HG02885 (cell line): ENCODE data around the gene CEP350.

Experiments
- ATAC-seq: cut with Tn5 transposase; IDR thresholded peaks from one replicate; pipeline ENCODE4 v1.9.1; 2021; ENCODE audit warnings: mild to moderate bottlenecking; ENCODE audit not compliant: unreplicated experiment, poor library complexity

CEP350 gene

GRCh38 chr1:180053594-180054567 is 99.3 kb downstream of the CEP350 start:
- ATAC-seq, result no peak

- ATAC-seq, result no peak
Measured at GRCh38 chr1:180057883-180058396, 103.3 kb downstream of the CEP350 start.

- no peak for ATAC-seq
Measured at GRCh38 chr1:180061019-180061418, 106.4 kb downstream of the CEP350 start.

GRCh38 chr1:180062452-180062971 is 107.9 kb downstream of the CEP350 start:
- ATAC-seq, result no peak

DNA sequence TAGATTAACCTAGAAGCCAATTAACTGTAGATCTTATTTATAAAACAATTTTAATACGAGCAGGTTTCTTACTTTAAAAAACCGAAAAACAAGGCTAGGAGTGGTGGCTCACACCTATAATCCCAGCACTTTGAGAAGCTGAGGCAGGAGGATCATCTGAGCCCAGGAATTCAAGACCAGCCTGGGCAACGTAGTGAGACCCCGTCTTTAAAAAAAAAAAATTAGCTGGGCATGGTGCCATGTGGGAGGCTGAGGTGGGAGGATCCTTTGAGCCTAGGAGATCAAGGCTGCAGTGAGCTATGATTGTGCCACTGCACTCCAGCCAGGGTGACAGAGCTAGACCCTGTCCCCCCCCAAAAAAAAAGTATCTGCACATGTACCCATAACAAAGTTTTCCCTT is 110.8 kb downstream of the CEP350 start:
- ATAC-seq, result no peak

- no peak for ATAC-seq
Measured at GRCh38 chr1:180066150-180066549, 111.5 kb downstream of the CEP350 start.

GRCh38 chr1:180070286-180070685 is 115.7 kb downstream of the CEP350 start:
- ATAC-seq, result no peak

- no peak for ATAC-seq
Measured at GRCh38 chr1:180071759-180072158, 117.1 kb downstream of the CEP350 start.

- no peak for ATAC-seq
Measured at GRCh38 chr1:180080439-180080838, 125.8 kb downstream of the CEP350 start.

DNA sequence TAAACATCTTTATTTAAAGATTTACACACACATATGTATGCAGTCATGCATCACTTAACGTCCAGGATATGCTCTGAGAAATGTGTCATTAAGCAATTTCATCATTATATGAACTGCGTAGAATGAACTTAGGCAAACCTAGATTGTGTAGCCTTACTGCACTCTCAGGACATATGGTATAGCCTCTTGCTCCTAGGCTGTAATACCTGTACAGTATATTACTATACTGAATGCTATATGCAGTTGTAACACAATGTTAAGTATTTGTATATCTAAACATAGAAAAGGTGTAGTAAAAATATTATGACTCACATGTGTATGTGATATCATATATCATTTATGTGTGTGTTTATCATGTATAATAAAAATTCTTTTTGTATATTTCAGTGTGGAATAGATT is 126.9 kb downstream of the CEP350 start:
- ATAC-seq, result no peak

DNA sequence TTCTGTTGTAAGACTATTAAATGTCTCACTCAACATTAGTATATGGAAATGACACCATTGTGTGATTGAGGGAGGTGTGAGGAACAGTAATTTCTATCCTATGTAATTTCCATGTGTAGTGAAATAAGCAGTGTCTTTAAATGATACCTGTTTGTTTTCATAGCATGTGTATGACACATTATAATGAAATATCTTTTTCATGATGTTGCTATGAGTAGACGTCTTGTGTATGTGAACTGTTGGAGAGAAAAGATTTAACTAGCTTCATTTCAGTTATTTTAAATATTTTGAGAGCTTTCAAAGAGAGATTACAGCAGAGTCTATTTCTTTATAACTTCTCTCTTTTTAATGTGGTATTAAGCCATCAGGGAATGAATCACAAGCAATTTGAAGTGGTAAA is 128.6 kb downstream of the CEP350 start:
- ATAC-seq, result no peak

DNA sequence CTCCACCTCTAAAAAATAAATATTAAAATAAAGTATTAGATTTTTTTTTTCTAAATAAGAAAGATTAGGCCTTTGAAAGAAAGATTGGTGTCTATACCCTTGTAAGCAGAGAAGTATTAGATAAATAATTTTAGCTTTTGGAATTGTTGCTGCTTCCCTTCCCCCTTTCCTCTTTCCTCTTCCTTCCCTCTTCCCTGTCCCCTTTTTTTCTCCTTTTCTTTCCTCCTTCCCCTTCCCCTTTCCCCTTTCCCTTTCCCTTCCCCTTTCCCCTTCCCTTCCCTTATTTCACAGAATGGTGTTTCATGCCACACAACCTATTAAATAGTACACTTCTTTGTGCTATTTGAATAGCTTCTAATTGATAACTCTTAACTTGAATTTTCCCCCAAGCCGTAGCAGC is 130.3 kb downstream of the CEP350 start:
- no peak for ATAC-seq

DNA sequence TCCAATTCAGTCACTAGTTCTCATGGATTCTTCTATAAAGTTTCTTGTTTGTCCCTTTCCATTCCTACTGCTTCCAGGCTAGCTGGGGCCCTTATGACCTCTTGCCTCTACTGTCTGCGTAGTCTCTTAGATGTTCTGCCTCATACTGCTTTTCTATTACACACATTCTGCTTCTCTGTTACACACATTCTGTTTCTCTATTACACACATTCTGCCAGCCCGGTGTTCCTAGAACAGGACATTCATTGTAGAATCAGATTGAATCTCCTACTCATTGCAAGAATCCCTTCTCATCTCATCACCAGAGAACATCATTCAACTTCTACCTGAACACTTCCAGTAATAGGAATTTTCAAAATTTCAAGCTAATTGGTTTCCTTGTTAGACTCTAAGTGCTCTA is 130.7 kb downstream of the CEP350 start:
- no peak for ATAC-seq

DNA sequence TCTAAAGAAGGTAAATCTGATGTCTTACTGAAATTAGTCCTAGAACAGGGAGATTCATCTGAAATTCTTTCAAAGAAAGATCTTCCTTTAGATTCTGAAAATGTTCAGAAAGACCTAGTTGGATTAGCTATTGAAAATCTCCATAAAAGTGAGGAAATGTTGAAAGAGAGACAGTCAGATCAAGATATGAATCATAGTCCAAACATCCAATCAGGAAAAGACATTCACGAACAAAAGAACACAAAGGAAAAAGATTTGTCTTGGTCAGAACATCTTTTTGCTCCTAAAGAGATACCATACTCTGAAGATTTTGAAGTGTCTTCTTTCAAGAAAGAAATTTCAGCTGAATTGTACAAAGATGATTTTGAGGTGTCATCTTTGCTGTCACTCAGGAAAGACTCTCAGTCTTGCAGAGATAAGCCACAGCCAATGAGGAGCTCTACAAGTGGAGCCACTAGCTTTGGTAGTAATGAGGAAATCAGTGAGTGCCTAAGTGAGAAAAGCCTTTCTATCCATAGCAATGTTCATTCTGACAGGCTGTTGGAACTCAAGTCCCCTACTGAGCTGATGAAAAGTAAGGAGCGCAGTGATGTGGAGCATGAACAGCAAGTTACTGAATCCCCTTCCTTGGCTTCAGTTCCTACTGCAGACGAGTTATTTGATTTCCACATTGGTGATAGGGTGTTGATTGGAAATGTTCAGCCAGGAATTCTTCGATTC is 138.5 kb downstream of the CEP350 start:
- ATAC-seq, result no peak

GRCh38 chr1:180094705-180095295 is 140.2 kb downstream of the CEP350 start:
- no peak for ATAC-seq

DNA sequence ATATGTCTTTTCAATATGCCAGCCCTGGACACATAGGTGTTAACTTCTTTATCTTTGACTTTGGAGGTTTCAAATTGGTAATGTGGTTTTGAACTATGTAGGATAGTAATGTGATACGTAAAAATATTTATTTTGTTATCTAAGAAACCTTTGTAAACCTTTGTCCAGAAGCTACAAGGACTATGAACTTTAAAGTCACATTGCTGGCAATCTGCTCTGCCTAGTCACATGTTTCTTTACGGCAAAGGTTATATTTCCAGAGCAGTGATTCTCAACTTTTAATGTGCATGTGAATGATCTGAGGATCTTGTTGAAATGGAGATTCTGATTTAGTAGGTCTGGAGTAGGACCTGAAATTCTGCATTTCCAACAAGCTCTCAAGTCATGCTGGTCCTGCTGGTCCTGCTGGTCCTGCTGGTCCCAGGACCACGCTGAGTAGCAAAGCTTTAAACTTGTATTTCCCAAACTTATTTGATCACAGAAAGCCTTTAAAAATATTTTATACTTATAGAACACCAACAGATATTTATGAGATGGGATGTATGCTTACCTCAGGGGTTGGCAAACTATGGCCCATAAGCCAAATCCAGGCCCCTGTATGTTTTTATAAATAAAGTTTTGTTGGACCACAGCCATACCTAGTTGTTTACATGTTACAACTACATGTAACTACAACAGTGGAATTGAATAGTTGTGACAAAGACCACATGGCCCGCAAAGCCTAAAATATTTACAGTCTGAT is 142.1 kb downstream of the CEP350 start:
- ATAC-seq, result no peak

DNA sequence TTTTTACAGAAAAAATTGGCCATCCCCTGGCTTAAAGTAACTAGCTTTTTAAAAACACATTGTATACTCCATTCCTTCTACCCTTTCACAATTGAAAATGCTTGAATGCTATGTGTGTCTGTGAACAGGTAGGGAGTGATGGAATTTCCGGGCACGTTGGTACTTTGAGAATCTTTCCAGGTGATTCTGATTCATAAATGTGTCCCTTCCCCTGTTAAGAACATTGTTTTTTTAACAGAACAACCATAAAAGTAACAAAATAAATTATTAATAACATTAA is 142.7 kb downstream of the CEP350 start:
- ATAC-seq, result no peak

GRCh38 chr1:180101411-180101810 is 146.8 kb downstream of the CEP350 start:
- no peak for ATAC-seq

DNA sequence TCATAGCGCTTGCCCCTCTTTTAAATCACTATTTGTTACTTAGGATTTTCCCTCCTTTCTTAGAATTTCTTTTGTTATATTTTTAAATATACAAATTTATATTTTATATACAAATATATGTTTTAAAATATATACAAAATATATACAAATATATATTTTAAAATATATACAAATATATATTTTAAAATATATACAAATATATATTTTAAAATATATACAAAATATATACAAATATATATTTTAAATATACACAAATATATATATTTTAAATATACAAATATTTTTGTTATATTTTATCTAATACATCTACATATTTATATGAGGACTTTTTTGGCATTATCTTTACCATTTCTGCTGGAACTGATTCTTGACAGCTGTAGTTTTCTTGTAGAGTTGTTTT is 149.2 kb downstream of the CEP350 start:
- no peak for ATAC-seq

DNA sequence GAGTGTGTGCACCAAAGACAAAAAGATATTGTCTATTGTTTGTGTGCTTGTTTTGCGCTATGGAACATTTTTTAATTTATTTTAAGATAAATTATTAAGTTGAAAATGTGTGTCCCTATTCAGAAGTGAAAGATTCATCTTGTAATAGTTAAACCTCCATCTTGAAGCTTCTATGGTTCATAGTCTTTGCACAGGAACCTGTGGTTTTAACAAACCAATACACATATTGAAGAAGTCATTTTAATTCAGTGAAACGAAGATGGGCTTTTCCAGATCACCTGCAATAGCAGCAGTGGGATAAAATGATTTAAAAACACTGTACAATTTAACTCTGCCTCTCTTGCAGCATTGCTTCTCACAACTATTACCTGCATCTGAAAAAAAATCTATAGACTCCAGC is 157.5 kb downstream of the CEP350 start:
- no peak for ATAC-seq
